Sigmoid colon (tissue), 7 donors: ENCODE measurements around the gene BNIP5. TPM values are rescaled to one million over a fixed set of nuclear protein-coding genes. Genes with fewer than 3 reads are reported as not detected.

Experiments used
- DNase-seq: peaks from one replicate; pipeline ENCODE4 v3.0.0-alpha.2; 2019
- H3K27ac ChIP-seq, 4 donors: fragments of 200-600 bp; sonication (generic); one replicate each; pipeline ENCODE4 v1.5.1; 2016 to 2019; ENCODE audit warnings: mild to moderate bottlenecking in 1 of 4
- H3K27me3 ChIP-seq, 3 donors: fragments of 200-600 bp; sonication (generic); one replicate each; pipeline ENCODE4 v1.5.1; 2019; ENCODE audit warnings: mild to moderate bottlenecking in 1 of 3
- H3K36me3 ChIP-seq, 4 donors: fragments of 200-600 bp; sonication (generic); one replicate each; pipeline ENCODE4 v1.5.1; 2016 to 2019
- H3K4me1 ChIP-seq, 4 donors: fragments of 200-600 bp; sonication (generic); one replicate each; pipeline ENCODE4 v1.5.1; 2017 to 2019
- H3K4me3 ChIP-seq, 4 donors: fragments of 200-600 bp; sonication (generic); one replicate each; pipeline ENCODE4 v1.5.1; 2017 to 2019; ENCODE audit warnings: mild to moderate bottlenecking in 2 of 4, moderate library complexity in 1 of 4
- H3K9me3 ChIP-seq, 4 donors: fragments of 200-600 bp in 3 of 4; sonication (generic) in 3 of 4; one replicate each; pipeline versions ENCODE4 v1.5.1 to v1.6.1; 2013 to 2019
- EP300 ChIP-seq, 4 donors: sonication (generic); formaldehyde crosslinking; IDR thresholded peaks; one replicate each; pipeline ENCODE4 v1.6.1; 2017; ENCODE audit warnings: antibody characterized with exemption in 4 of 4
- POLR2A ChIP-seq, 2 donors: fragments of 450-650 bp; IDR thresholded peaks; one replicate each; pipeline ENCODE4 v1.6.1; 2016; ENCODE audit warnings: antibody characterized with exemption in 2 of 2, mild to moderate bottlenecking in 2 of 2, moderate library complexity in 2 of 2
- POLR2AphosphoS5 ChIP-seq, 4 donors: sonication (generic); formaldehyde crosslinking; IDR thresholded peaks; one replicate each; pipeline ENCODE4 v1.6.1; 2017; ENCODE audit warnings: antibody characterized with exemption in 4 of 4
- WGBS, 2 donors: extraction: QIAGEN DNeasy Blood & Tissue Kit; methylation state at CpG; one replicate each; pipeline ENCODE4 v1.1.7; 2013; 5-methylcytosine and 5-hydroxymethylcytosine counted together
- intact Hi-C: fragments of 100-400 bp; cut with DNase I; formaldehyde crosslinking; loops from one replicate; pipeline ENCODE4 v1.15.1; 2023
- polyA plus RNA-seq, 3 donors: library from polyadenylated mRNA; stranded (reverse); fragments of 200-250 nt; gene quantifications; one replicate each; pipeline ENCODE4 v1.2.3, GENCODE V29; 2013
- total RNA-seq, 4 donors: library from RNA; depleted of rRNA; stranded (reverse); fragments of >200 nt; gene quantifications; one replicate each; pipeline ENCODE4 v1.1.0, GENCODE V29; 2016
- TF ChIP-seq, protein P1 (sequence below), 4 experiments: fragments of 450-650 bp in 3 of 4; fragments of 200-600 bp in 1 of 4; IDR thresholded peaks; one replicate each; pipeline ENCODE4 v1.5.1; 2016 to 2019; ENCODE audit warnings: antibody characterized with exemption in 4 of 4, mild to moderate bottlenecking in 3 of 4, moderate library complexity in 2 of 4
- donor health status: healthy with polysubstance abuse.
- donor health status: Bipolar disorder and iron deficiency.
- donor health status: healthy.

Gene BNIP5
- total and polyA plus RNA-seq, 7 donors, result 5.5 to 9.0 (median 8.6) TPM; not detected in 4

DNA sequence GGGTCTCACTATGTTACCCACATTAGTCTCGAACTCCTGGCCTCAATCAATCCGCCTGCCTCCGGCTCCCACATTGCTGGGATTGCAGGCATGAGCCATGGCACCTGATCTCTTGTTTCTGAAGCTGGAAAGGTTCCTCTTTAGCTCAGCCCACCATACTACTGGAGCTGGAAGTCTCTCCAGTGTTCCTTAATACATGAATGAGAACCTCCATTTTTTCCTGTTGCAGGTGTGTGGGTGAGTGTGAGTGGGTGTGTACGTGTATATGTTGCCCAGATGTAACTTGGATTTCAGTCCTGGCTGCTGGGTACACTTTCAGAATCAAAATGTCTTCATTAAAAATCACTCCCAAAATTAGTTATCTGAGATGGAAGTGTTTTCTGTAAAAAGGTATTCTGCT lies 55.7 kb downstream of the BNIP5 start:
- H3K9me3 ChIP-seq, result no peaks in the 10 kb centered on the region
- no peak for DNase-seq
- no peak overlapping the region for H3K27ac ChIP-seq
- H3K4me3 ChIP-seq, result no peak overlapping the region
- H3K27me3 ChIP-seq, result peaks cover 0 to 28% (median 15%) of the 10 kb centered on the region in 3 donors
- no peaks in the 10 kb centered on the region for H3K36me3 ChIP-seq
- TF ChIP-seq POLR2AphosphoS5 (IDR thresholded peaks at IDR 0.05), result no peak
- no peaks in the 10 kb centered on the region for H3K4me1 ChIP-seq
- intact Hi-C loops, result no loop called here
- WGBS, 2 donors, result 89 to 91% methylated on average over 4 of the region's 4 CpGs

DNA sequence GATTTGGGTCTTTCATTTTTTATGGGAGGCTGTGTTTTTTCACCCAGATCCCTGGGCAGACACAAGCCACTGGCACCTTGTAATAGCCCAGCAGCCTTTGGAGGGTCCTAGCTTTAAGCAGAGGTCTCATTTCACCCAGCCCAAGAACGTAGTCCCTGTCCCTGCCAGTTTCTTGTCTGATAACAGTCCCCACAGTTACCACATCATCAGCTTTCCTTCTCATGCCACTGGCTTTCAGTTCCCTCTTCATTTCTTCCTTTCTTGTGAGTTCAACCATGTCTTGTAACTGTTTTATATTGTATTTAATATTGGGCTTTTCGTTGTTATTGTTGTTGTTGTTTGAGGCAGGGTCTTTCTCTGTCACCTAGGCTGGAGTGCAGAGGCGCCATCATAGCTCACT lies 56.2 kb downstream of the BNIP5 start:
- intact Hi-C loops, result no loop called here
- H3K27me3 ChIP-seq, result peaks cover 0 to 23% (median 10%) of the 10 kb centered on the region in 3 donors
- TF ChIP-seq POLR2AphosphoS5 (IDR thresholded peaks at IDR 0.05), result no peak
- TF ChIP-seq, protein P1, sequence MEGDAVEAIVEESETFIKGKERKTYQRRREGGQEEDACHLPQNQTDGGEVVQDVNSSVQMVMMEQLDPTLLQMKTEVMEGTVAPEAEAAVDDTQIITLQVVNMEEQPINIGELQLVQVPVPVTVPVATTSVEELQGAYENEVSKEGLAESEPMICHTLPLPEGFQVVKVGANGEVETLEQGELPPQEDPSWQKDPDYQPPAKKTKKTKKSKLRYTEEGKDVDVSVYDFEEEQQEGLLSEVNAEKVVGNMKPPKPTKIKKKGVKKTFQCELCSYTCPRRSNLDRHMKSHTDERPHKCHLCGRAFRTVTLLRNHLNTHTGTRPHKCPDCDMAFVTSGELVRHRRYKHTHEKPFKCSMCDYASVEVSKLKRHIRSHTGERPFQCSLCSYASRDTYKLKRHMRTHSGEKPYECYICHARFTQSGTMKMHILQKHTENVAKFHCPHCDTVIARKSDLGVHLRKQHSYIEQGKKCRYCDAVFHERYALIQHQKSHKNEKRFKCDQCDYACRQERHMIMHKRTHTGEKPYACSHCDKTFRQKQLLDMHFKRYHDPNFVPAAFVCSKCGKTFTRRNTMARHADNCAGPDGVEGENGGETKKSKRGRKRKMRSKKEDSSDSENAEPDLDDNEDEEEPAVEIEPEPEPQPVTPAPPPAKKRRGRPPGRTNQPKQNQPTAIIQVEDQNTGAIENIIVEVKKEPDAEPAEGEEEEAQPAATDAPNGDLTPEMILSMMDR (IDR thresholded peaks at IDR 0.05), result no peak
- no peak for TF ChIP-seq EP300 (IDR thresholded peaks at IDR 0.05)
- no peak for TF ChIP-seq POLR2A (IDR thresholded peaks at IDR 0.05)
- H3K4me1 ChIP-seq, result no peaks in the 10 kb centered on the region
- H3K36me3 ChIP-seq, result no peaks in the 10 kb centered on the region
- H3K27ac ChIP-seq, result no peak overlapping the region
- no peak for DNase-seq
- H3K9me3 ChIP-seq, result no peaks in the 10 kb centered on the region
- 68 to 75% methylated on average over 3 of the region's 3 CpGs for WGBS, 2 donors
- no peak overlapping the region for H3K4me3 ChIP-seq

DNA sequence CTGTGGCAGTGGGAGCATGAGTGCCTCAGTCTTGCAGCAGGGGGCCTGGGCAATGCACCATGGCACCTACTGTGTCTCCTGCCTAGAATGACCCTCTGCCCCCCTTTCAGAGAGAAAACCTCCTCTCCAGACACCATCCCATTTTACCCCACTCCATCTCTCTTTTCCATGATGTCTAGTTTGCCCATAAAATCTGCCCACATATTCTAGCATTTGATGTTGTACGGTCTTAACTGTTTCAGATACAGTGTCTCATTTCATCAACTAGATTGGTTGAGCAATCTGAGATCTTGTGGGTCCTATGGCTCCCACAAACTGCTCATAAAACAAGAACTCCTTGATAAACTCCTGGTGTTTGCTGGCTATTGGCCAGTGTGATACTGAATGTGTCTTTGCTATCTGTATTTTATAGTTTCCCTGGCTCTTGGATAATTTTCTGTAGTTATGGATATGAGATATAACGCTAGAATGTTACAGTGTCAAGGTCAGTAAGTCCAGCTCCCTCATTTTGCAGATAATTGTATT lies 58.7 kb downstream of the BNIP5 start:
- Histone ChIP-seq H3K36me3 (no peaks in the 10 kb centered on the region), H3K27ac (no peak overlapping the region), H3K27me3 (peaks cover 0 to 15% (median 0%) of the 10 kb centered on the region in 3 donors), H3K4me3 (no peak overlapping the region), H3K4me1 (no peaks in the 10 kb centered on the region), H3K9me3 (no peaks in the 10 kb centered on the region)
- 75 to 85% methylated on average over 2 of the region's 2 CpGs for WGBS, 2 donors
- TF ChIP-seq POLR2A (IDR thresholded peaks at IDR 0.05) (no peak), EP300 (IDR thresholded peaks at IDR 0.05) (no peak), POLR2AphosphoS5 (IDR thresholded peaks at IDR 0.05) (no peak)
- TF ChIP-seq, protein P1 (IDR thresholded peaks at IDR 0.05), result no peak
- intact Hi-C loops, result no loop called here
- DNase-seq, result no peak

DNA sequence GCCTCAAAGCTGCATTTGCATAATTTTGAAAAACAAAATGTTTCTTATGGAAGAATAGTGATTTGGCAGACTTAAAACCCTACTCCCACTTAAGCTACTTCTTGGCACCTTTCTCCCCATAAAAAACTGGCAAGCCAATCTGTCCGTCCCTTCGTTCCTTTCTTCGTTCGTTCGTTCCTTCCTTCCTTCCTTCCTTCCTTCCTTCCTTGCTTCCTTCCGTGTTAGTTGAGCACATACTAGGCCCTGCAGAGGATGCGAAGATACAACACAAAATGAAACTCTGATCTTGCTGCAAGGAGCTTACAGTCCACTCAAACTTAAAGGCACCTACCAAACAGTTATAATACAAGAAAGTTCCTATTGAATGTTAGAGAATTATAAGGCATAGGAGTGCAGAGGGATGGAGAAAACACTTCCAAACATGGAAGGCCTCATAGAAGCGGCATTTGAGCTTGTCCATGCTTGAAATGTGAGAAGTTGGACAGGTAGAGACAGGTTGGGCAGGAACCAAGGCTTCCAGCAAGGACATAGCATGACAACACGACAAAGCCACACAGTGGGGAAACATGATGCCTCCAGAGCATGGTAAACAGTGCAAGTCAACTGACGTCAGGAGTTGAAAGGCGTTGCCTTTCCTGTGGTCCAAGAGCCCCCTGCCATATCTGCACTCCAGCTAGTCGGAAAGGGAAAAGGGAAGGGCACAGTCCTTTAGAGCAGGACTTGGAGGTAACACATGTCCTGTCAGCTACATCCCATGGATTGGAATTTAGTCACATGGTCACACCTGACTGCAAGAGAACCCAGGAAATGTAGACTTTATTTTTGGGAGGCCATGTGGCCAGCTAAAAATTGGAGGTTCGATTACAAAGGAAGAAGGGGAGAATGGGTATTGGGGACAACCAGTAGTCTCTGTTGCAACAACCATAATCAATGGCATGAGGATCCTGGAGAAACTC lies 59.8 kb downstream of the BNIP5 start:
- peaks cover 0 to 13% (median 0%) of the 10 kb centered on the region in 3 donors for H3K27me3 ChIP-seq
- no peak overlapping the region for H3K27ac ChIP-seq
- H3K4me1 ChIP-seq, result no peaks in the 10 kb centered on the region
- no peak for TF ChIP-seq POLR2AphosphoS5 (IDR thresholded peaks at IDR 0.05)
- TF ChIP-seq, protein P1 (IDR thresholded peaks at IDR 0.05), result no peak
- TF ChIP-seq EP300 (IDR thresholded peaks at IDR 0.05), result no peak
- TF ChIP-seq POLR2A (IDR thresholded peaks at IDR 0.05), result no peak
- WGBS, 2 donors, result 86% methylated on average over 13 of the region's 13 CpGs
- no peaks in the 10 kb centered on the region for H3K9me3 ChIP-seq
- H3K4me3 ChIP-seq, result no peak overlapping the region
- intact Hi-C loops, result no loop called here
- no peak for DNase-seq
- no peaks in the 10 kb centered on the region for H3K36me3 ChIP-seq

DNA sequence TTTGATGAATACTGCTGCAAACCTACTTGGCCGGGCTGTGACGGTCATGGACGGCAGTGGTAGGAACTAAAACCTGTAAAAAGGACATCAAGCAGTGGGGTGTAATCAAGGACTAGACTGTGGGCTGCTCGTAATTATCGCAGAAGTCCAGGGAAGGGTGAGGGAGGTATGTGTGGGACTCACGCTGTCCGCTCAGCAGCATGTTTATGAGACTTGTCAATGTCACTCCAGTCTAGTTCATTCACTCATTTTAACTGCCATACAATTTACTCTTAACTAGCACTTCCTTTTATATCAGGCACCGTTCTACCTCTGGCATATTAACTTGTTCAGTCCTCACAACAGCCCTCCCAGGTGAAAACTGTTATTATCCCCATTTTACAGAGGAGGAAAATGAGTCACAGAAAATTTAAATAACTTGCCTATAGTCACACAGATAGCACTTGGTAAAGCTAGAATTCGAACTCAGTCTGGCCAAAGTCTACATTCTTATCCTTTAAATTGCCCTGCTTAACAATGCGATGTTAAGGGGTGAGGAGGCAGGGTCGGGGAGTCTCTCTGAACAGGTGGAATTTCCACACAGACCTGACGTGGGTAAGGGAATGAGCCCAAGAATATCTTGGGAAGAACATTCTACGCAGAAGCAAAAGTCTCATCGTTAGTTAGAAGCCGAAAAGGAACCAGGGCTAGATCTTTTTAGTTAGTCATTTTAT lies 62.7 kb downstream of the BNIP5 start:
- Histone ChIP-seq H3K9me3 (no peaks in the 10 kb centered on the region), H3K4me1 (no peaks in the 10 kb centered on the region), H3K36me3 (no peaks in the 10 kb centered on the region), H3K27ac (no peak overlapping the region), H3K4me3 (no peak overlapping the region), H3K27me3 (peaks cover 0 to 18% (median 7%) of the 10 kb centered on the region in 3 donors)
- TF ChIP-seq EP300 (IDR thresholded peaks at IDR 0.05) (no peak), POLR2A (IDR thresholded peaks at IDR 0.05) (no peak), POLR2AphosphoS5 (IDR thresholded peaks at IDR 0.05) (no peak)
- TF ChIP-seq, protein P1 (IDR thresholded peaks at IDR 0.05), result no peak
- no peak for DNase-seq
- WGBS, 2 donors, result 55 to 71% methylated on average over 15 of the region's 15 CpGs
- intact Hi-C loops, result no loop called here
